ENCODE results near the gene CSH1. TPM values are rescaled to one million over a fixed set of nuclear protein-coding genes. Genes with fewer than 3 reads are reported as not detected.

CSH1 gene
- polyA plus RNA-seq, 1 of the 3 experiments (the other 2 are of a cell fraction), result not detected

DNA sequence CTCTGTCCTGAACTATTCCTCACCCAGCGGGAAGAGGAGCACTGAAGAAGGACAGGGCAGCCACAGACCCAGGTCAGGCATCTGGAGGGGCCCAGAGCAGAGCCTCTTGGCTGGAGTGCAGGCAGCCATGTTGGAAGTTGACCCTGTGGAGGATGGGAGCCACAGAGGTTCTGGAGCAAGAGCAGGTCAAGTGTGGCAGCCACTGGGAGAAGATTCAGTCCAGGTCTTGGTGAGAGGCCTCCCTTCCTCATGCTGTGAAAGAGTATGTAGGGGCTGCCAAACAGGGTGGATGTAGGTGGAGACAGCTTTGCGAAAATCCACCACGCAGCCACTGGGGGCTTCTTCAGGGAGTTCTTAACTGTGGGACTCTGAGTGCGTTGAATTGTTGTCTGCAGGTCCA is 36.3 kb upstream of the CSH1 start:
- Histone ChIP-seq H3K9me2 (no peaks in the 10 kb centered on the region), H3K36me3 (replicated peaks in 1 of 2; ENCODE audit: control insufficient read depth in 1 of 2, insufficient read depth in 2 of 2, low read length in 1 of 2) (no peaks in the 10 kb centered on the region), H3K4me2 (no peak overlapping the region), H3K27ac (ENCODE audit: low read depth in 2 of 2, low read length in 1 of 2) (no peak overlapping the region), H3K9ac (no peak overlapping the region), H3F3A (replicated peaks; ENCODE audit: insufficient read depth) (no peaks in the 10 kb centered on the region), H3K4me3 (ENCODE audit: low read depth in 2 of 2, low read length in 1 of 2) (no peak overlapping the region), H3K79me2 (ENCODE audit: insufficient read depth) (no peaks in the 10 kb centered on the region), H2AFZ (ENCODE audit: low read depth) (no peak overlapping the region), H3K27me3 (ENCODE audit: insufficient read depth) (peaks cover 13% of the 10 kb centered on the region; the same call in 1 of the 2 replicates), H3K4me1 (ENCODE audit: control insufficient read depth in 1 of 2, insufficient read depth in 2 of 2, low read depth in 1 of 2, low read length in 1 of 2) (no peaks in the 10 kb centered on the region), H4K20me1 (ENCODE audit: insufficient read depth) (no peaks in the 10 kb centered on the region), H3K9me3 (no peaks in the 10 kb centered on the region)
- 74% methylated on average over 4 of the region's 4 CpGs for WGBS (ENCODE audit: low lambda C conversion rate)
- peak; percentile 22 for DNase-seq
- TF ChIP-seq YY1 (IDR thresholded peaks at IDR 0.05; ENCODE audit: low read depth), result no peak
- TF ChIP-seq, protein P1, sequence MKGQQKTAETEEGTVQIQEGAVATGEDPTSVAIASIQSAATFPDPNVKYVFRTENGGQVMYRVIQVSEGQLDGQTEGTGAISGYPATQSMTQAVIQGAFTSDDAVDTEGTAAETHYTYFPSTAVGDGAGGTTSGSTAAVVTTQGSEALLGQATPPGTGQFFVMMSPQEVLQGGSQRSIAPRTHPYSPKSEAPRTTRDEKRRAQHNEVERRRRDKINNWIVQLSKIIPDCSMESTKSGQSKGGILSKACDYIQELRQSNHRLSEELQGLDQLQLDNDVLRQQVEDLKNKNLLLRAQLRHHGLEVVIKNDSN (IDR thresholded peaks at IDR 0.05; ENCODE audit: borderline replicate concordance, low read depth), result no peak
- no peak for TF ChIP-seq IRF3 (IDR thresholded peaks at IDR 0.05; ENCODE audit: low read depth, low read length)
- no peak for TF ChIP-seq EP300 (IDR thresholded peaks at IDR 0.05; ENCODE audit: borderline replicate concordance in 1 of 2, low read depth in 1 of 2, low read length in 1 of 2)
- no peak for TF ChIP-seq FOXM1 (IDR thresholded peaks at IDR 0.05; ENCODE audit: low read depth)
- TF ChIP-seq POLR2AphosphoS5 (IDR thresholded peaks at IDR 0.05; ENCODE audit: low read depth, low read length), result no peak
- no peak for TF ChIP-seq RXRA (IDR thresholded peaks at IDR 0.05; ENCODE audit: borderline replicate concordance, low read depth)
- no peak for TF ChIP-seq MEF2A (IDR thresholded peaks at IDR 0.05; ENCODE audit: borderline replicate concordance, low read depth)
- TF ChIP-seq GABPA (IDR thresholded peaks at IDR 0.05; ENCODE audit: low read depth), result no peak
- TF ChIP-seq TAF1 (IDR thresholded peaks at IDR 0.05; ENCODE audit: borderline replicate concordance, low read depth, low read length), result no peak
- TF ChIP-seq ELF1 (IDR thresholded peaks at IDR 0.05), result no peak
- TF ChIP-seq FOSL2 (IDR thresholded peaks at IDR 0.05; ENCODE audit: borderline replicate concordance, low read depth), result no peak
- no peak for TF ChIP-seq MXI1 (IDR thresholded peaks at IDR 0.05; ENCODE audit: low read depth, low read length)
- TF ChIP-seq ZBTB33 (IDR thresholded peaks at IDR 0.05; ENCODE audit: borderline replicate concordance, low read depth), result no peak
- TF ChIP-seq JUND (IDR thresholded peaks at IDR 0.05), result no peak
- no peak for TF ChIP-seq SIN3A (IDR thresholded peaks at IDR 0.05; ENCODE audit: borderline replicate concordance, low read depth, low read length)
- TF ChIP-seq NFIC (IDR thresholded peaks at IDR 0.05; ENCODE audit: borderline replicate concordance), result no peak
- TF ChIP-seq, protein P2, sequence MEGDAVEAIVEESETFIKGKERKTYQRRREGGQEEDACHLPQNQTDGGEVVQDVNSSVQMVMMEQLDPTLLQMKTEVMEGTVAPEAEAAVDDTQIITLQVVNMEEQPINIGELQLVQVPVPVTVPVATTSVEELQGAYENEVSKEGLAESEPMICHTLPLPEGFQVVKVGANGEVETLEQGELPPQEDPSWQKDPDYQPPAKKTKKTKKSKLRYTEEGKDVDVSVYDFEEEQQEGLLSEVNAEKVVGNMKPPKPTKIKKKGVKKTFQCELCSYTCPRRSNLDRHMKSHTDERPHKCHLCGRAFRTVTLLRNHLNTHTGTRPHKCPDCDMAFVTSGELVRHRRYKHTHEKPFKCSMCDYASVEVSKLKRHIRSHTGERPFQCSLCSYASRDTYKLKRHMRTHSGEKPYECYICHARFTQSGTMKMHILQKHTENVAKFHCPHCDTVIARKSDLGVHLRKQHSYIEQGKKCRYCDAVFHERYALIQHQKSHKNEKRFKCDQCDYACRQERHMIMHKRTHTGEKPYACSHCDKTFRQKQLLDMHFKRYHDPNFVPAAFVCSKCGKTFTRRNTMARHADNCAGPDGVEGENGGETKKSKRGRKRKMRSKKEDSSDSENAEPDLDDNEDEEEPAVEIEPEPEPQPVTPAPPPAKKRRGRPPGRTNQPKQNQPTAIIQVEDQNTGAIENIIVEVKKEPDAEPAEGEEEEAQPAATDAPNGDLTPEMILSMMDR (IDR thresholded peaks at IDR 0.05), result no peak
- POLR2A ChIA-PET, result no interaction called here
- CTCF ChIA-PET, result interaction anchor here (0.9 to 8.8 kb wide), 9 partner anchors 9 to 350 kb away, joined by 3 to 90 read pairs (median 5); partner anchors contain the start of genes CSHL1 and GH1
